Measurements from ENCODE around the gene PEF1.

PEF1 gene

DNA sequence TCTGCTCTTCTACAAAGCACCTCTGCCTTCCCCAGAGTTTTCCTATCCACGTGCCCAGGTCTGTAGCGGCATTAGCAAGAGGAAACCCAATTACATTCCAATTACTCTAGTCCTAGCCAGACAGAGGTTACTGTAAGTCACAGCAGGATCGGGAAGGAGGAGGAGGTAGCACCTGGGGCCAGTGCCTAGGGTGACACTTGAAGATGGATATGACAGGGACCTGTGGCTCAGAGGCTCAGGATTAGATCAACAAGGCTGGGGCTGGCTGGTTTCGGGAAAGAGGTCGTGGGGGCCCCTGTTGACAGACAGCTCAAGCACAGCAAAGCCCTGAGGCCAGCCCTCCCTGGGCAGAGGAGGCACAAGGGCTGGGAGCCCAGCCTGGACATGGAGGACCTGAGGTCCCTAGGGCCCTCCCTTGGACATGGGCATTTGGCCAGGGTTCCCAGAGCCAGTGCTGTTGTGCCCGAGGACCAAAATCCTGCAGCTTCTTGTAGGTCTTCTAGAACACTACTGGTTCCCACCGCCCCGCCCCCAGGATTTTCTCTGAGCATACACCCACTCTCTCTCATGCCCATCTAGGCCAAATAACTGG, 30.2 kb downstream of the PEF1 start:
- TF ChIP-seq CREB1 (IDR thresholded peaks at IDR 0.05; ENCODE audit: low read depth) = no peak
- no peak for TF ChIP-seq FOXM1 (IDR thresholded peaks at IDR 0.05; ENCODE audit: borderline replicate concordance, low read depth)
- TF ChIP-seq TEAD4 (IDR thresholded peaks at IDR 0.05) = no peak
- no peak for TF ChIP-seq EGR1 (IDR thresholded peaks at IDR 0.05)
- TF ChIP-seq, protein P1, sequence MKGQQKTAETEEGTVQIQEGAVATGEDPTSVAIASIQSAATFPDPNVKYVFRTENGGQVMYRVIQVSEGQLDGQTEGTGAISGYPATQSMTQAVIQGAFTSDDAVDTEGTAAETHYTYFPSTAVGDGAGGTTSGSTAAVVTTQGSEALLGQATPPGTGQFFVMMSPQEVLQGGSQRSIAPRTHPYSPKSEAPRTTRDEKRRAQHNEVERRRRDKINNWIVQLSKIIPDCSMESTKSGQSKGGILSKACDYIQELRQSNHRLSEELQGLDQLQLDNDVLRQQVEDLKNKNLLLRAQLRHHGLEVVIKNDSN (IDR thresholded peaks at IDR 0.05) = no peak
- TF ChIP-seq RAD21 (IDR thresholded peaks at IDR 0.05; ENCODE audit: low read depth) = no peak
- no peak for TF ChIP-seq TCF12 (IDR thresholded peaks at IDR 0.05; ENCODE audit: low read depth)
- TF ChIP-seq YY1 (IDR thresholded peaks at IDR 0.05; ENCODE audit: low read depth) = no peak
- no peak for TF ChIP-seq CEBPB (IDR thresholded peaks at IDR 0.05)
- TF ChIP-seq, protein P2, sequence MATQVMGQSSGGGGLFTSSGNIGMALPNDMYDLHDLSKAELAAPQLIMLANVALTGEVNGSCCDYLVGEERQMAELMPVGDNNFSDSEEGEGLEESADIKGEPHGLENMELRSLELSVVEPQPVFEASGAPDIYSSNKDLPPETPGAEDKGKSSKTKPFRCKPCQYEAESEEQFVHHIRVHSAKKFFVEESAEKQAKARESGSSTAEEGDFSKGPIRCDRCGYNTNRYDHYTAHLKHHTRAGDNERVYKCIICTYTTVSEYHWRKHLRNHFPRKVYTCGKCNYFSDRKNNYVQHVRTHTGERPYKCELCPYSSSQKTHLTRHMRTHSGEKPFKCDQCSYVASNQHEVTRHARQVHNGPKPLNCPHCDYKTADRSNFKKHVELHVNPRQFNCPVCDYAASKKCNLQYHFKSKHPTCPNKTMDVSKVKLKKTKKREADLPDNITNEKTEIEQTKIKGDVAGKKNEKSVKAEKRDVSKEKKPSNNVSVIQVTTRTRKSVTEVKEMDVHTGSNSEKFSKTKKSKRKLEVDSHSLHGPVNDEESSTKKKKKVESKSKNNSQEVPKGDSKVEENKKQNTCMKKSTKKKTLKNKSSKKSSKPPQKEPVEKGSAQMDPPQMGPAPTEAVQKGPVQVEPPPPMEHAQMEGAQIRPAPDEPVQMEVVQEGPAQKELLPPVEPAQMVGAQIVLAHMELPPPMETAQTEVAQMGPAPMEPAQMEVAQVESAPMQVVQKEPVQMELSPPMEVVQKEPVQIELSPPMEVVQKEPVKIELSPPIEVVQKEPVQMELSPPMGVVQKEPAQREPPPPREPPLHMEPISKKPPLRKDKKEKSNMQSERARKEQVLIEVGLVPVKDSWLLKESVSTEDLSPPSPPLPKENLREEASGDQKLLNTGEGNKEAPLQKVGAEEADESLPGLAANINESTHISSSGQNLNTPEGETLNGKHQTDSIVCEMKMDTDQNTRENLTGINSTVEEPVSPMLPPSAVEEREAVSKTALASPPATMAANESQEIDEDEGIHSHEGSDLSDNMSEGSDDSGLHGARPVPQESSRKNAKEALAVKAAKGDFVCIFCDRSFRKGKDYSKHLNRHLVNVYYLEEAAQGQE (IDR thresholded peaks at IDR 0.05; ENCODE audit: low read depth) = no peak

GRCh38 chr1:31609514-31610118, 35.1 kb downstream of the PEF1 start:
- TF ChIP-seq RAD21 (IDR thresholded peaks at IDR 0.05; ENCODE audit: low read depth) (no peak), TCF12 (IDR thresholded peaks at IDR 0.05; ENCODE audit: low read depth) (no peak), YY1 (IDR thresholded peaks at IDR 0.05; ENCODE audit: low read depth) (no peak), TAF1 (IDR thresholded peaks at IDR 0.05; ENCODE audit: low read depth) (no peak), EGR1 (IDR thresholded peaks at IDR 0.05) (no peak), CEBPB (IDR thresholded peaks at IDR 0.05) (no peak), CREB1 (IDR thresholded peaks at IDR 0.05; ENCODE audit: low read depth) (no peak), NFIC (IDR thresholded peaks at IDR 0.05) (no peak)
- TF ChIP-seq, protein P3, sequence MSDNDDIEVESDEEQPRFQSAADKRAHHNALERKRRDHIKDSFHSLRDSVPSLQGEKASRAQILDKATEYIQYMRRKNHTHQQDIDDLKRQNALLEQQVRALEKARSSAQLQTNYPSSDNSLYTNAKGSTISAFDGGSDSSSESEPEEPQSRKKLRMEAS (IDR thresholded peaks at IDR 0.05) = no peak

DNA sequence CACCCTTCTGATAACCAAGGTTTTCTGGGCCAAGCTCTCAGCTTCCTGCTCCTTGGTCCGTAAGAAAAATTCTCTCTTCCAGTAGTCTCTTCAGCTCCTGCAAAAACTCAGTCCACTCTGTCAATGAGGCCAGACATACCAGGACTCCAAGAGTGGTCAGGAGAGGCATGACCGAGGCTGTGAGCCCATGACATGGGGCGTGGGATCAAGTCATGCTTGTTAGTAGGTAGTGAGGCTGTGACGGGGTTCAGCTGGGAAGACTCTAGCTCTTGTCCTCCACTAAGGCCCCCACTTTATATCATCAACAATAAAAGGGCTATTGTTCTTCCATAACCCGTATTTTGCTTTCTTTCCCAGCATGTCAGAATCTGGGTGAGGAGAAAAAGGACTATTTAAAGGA, 37.3 kb downstream of the PEF1 start:
- TF ChIP-seq NFIC (IDR thresholded peaks at IDR 0.05) = no peak
- no peak for TF ChIP-seq YY1 (IDR thresholded peaks at IDR 0.05; ENCODE audit: low read depth)
- TF ChIP-seq, protein P1 (IDR thresholded peaks at IDR 0.05) = no peak
- TF ChIP-seq, protein P3 (IDR thresholded peaks at IDR 0.05) = no peak
- TF ChIP-seq RAD21 (IDR thresholded peaks at IDR 0.05; ENCODE audit: low read depth) = no peak
- no peak for TF ChIP-seq TAF1 (IDR thresholded peaks at IDR 0.05; ENCODE audit: low read depth)
- no peak for TF ChIP-seq ZBTB7A (IDR thresholded peaks at IDR 0.05; ENCODE audit: low read depth)
- no peak for TF ChIP-seq FOXM1 (IDR thresholded peaks at IDR 0.05; ENCODE audit: borderline replicate concordance, low read depth)
- no peak for TF ChIP-seq EGR1 (IDR thresholded peaks at IDR 0.05)
- TF ChIP-seq EP300 (IDR thresholded peaks at IDR 0.05; ENCODE audit: borderline replicate concordance) = no peak
- no peak for TF ChIP-seq CEBPB (IDR thresholded peaks at IDR 0.05)
- TF ChIP-seq TEAD4 (IDR thresholded peaks at IDR 0.05) = no peak
- no peak for TF ChIP-seq CREB1 (IDR thresholded peaks at IDR 0.05; ENCODE audit: low read depth)
- no peak for TF ChIP-seq TCF12 (IDR thresholded peaks at IDR 0.05; ENCODE audit: low read depth)
- TF ChIP-seq, protein P2 (IDR thresholded peaks at IDR 0.05; ENCODE audit: low read depth) = no peak

DNA sequence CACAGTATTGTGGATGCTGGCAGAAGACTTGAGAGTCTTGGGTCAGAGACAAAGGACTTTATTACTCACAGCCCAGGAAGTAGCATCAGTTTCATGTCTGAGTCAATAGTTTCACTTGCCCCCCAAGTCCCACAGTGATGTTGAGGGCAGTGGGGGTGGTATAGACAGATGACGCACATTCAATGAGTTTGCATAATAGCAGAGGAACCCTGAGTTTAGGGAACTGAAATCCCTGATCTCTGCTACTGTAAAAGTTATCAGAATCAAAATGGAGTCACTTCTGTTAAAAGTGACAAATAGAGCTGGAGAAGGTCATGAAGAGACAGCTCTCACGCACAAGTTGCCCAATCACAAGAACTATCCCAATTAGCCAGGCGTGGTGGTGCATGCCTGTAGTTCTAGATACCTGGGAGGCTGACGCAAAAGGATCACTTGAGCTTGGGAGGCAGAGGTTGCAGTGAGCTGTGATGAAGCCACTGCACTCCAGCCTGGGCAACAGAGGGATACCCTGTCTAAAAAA, 38.7 kb downstream of the PEF1 start:
- TF ChIP-seq, protein P2 (IDR thresholded peaks at IDR 0.05; ENCODE audit: low read depth) = no peak
- TF ChIP-seq, protein P1 (IDR thresholded peaks at IDR 0.05) = no peak
- TF ChIP-seq CREB1 (IDR thresholded peaks at IDR 0.05; ENCODE audit: low read depth) (no peak), NFIC (IDR thresholded peaks at IDR 0.05) (no peak), TAF1 (IDR thresholded peaks at IDR 0.05; ENCODE audit: low read depth) (no peak), EGR1 (IDR thresholded peaks at IDR 0.05) (no peak), CEBPB (IDR thresholded peaks at IDR 0.05) (no peak), YY1 (IDR thresholded peaks at IDR 0.05; ENCODE audit: low read depth) (no peak), TCF12 (IDR thresholded peaks at IDR 0.05; ENCODE audit: low read depth) (no peak), ZBTB7A (IDR thresholded peaks at IDR 0.05; ENCODE audit: low read depth) (no peak), TEAD4 (IDR thresholded peaks at IDR 0.05) (no peak), FOXM1 (IDR thresholded peaks at IDR 0.05; ENCODE audit: borderline replicate concordance, low read depth) (no peak), EP300 (IDR thresholded peaks at IDR 0.05; ENCODE audit: borderline replicate concordance) (no peak), RAD21 (IDR thresholded peaks at IDR 0.05; ENCODE audit: low read depth) (no peak)
- TF ChIP-seq, protein P3 (IDR thresholded peaks at IDR 0.05) = no peak
